HG03097 (cell line): Measurements from ENCODE around the gene CEP120.

Experiments used
- ATAC-seq: cut with Tn5 transposase; IDR thresholded peaks from one replicate; pipeline ENCODE4 v1.9.1; 2021; ENCODE audit not compliant: unreplicated experiment, low FRiP score

Gene CEP120

GRCh38 chr5:123304777-123305316 is 118.4 kb downstream of the CEP120 start:
- no peak for ATAC-seq

GRCh38 chr5:123303802-123304201 is 119.4 kb downstream of the CEP120 start:
- no peak for ATAC-seq

DNA sequence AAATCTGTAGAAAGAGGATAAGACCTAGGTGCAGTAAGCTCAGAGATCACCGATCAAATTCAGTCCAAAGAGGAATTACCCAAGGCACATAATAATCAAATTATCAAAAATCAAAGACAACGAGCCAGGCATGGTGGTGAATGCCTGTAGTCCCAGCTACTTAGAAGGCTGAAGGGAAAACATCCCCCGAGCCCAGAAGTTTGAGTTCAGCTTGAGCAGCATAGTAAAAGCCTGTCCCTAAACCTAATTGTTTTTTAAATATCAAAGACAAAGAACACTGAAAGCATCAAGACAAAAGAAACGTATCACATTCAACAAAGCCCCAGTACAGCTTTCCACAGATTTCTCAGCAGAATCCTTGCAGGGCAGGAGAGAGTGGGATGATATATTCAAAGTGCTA is 122.9 kb downstream of the CEP120 start:
- ATAC-seq = no peak

GRCh38 chr5:123299136-123299535 is 124.1 kb downstream of the CEP120 start:
- no peak for ATAC-seq

- no peak for ATAC-seq
Measured at GRCh38 chr5:123298335-123299030, 124.7 kb downstream of the CEP120 start.

DNA sequence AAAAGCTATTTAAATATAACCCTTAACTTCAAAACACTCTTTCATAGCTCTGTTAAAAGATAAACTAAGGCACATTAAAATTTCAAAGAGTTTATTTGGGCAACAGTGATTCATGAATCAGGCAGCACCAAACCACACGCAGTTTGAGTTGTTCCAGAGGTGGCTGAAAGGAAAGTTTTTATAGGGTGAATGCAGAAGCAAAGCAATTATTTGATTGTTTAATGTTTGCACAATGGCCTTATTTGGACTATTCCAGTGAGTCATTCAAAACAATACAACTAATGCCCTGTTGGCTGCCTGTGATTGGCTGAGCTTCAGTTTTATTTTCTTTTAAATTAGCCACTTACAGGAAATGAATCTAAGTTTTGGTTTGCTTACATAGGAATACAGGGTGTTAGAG is 125.3 kb downstream of the CEP120 start:
- ATAC-seq = no peak

DNA sequence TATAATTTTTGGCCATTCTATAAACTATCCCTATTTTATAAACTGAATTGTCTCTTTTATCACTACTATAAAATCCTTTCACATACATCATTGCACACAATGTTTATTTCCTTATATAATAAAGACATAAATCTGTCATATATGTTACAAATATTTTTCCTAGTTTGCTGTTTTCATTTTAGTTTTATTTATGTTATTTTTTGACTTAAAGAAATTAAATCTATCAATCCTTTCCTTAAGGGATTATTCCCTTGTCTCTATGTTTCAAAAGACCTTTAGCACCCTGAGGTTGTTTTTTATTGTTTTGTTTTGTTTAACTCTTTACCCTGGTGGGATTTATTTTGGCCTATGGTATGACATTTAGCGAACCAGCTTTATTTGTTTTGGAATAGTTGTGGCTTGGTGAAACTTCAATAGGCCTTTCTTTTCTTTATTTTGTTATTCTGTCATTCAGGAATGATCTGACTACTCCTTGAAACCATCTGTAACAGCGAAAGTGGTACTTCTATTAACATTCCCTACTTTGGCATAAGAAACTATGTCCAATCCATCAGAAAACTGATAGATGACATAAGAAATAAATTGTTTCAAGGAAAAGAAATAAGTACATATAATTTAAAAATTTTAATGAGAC is 125.9 kb downstream of the CEP120 start:
- no peak for ATAC-seq
